H9 (cell line): Measurements from ENCODE around the gene RPLP2. TPM values are rescaled to one million over a fixed set of nuclear protein-coding genes. Genes with fewer than 3 reads are reported as not detected.

ENCODE experiments used
- DNase-seq: peaks from one replicate; pipeline ENCODE4 v3.0.0-alpha.2; 2017
- H2AFZ ChIP-seq: one replicate; pipeline ENCODE4 v1.6.1; 2013; ENCODE audit warnings: mild to moderate bottlenecking, low read length, control low read depth, moderate library complexity
- H2AK5ac ChIP-seq: 2 replicates; pipeline ENCODE4 v1.6.1; 2013; ENCODE audit warnings: low read length, control low read depth, mixed read lengths; ENCODE audit not compliant: insufficient read length
- H2BK120ac ChIP-seq: one replicate; pipeline ENCODE4 v1.6.1; 2013; ENCODE audit warnings: low read depth, mild to moderate bottlenecking, low read length, control low read depth, inconsistent platforms; ENCODE audit not compliant: poor library complexity, severe bottlenecking
- H2BK12ac ChIP-seq: 2 replicates; pipeline ENCODE4 v1.6.1; 2013; ENCODE audit warnings: low read length, control low read depth, mixed read lengths, low read depth; ENCODE audit not compliant: insufficient read length
- H2BK15ac ChIP-seq: 2 replicates; pipeline ENCODE4 v1.6.1; 2013; ENCODE audit warnings: low read depth, low read length, control low read depth
- H2BK20ac ChIP-seq: one replicate; pipeline ENCODE4 v1.6.1; 2013; ENCODE audit warnings: low read depth, mild to moderate bottlenecking, low read length, control low read depth, inconsistent platforms; ENCODE audit not compliant: poor library complexity, severe bottlenecking
- H2BK5ac ChIP-seq: 2 replicates; pipeline ENCODE4 v1.6.1; 2013; ENCODE audit warnings: low read length, control low read depth, mixed read lengths; ENCODE audit not compliant: insufficient read length
- H3K14ac ChIP-seq: 2 replicates; pipeline ENCODE4 v1.6.1; 2013; ENCODE audit warnings: low read length, control low read depth; ENCODE audit not compliant: insufficient read depth
- H3K18ac ChIP-seq: 2 replicates; pipeline ENCODE4 v1.6.1; 2013; ENCODE audit warnings: low read depth, mild to moderate bottlenecking, mixed read lengths, low read length, control low read depth; ENCODE audit not compliant: insufficient read length
- H3K23ac ChIP-seq: 2 replicates; pipeline ENCODE4 v1.6.1; 2013; ENCODE audit warnings: low read length, control low read depth, mixed read lengths, low read depth; ENCODE audit not compliant: insufficient read length
- H3K23me2 ChIP-seq: 2 replicates; pipeline ENCODE4 v1.6.1; 2013; ENCODE audit warnings: low read depth, mild to moderate bottlenecking, mixed read lengths, low read length, control low read depth; ENCODE audit not compliant: insufficient read length, poor library complexity, severe bottlenecking
- H3K27ac ChIP-seq: 2 replicates; pipeline ENCODE4 v1.5.1; 2013; ENCODE audit warnings: low read length, control low read depth, mixed read lengths, low read depth; ENCODE audit not compliant: insufficient read length
- H3K27me3 ChIP-seq: 2 replicates; pipeline ENCODE4 v1.6.1; 2013; ENCODE audit warnings: low read length, control low read depth, inconsistent platforms; ENCODE audit not compliant: insufficient read depth
- H3K4ac ChIP-seq: 2 replicates; pipeline ENCODE4 v1.6.1; 2013; ENCODE audit warnings: low read depth, mild to moderate bottlenecking, control low read depth, inconsistent platforms, low read length, moderate library complexity
- H3K4me1 ChIP-seq: 2 replicates; pipeline ENCODE4 v1.6.1; 2013; ENCODE audit warnings: low read length, control low read depth, inconsistent platforms; ENCODE audit not compliant: insufficient read depth
- H3K4me2 ChIP-seq: 2 replicates; pipeline ENCODE4 v1.6.1; 2013; ENCODE audit warnings: low read length, control low read depth, mixed read lengths; ENCODE audit not compliant: insufficient read length, insufficient read depth
- H3K56ac ChIP-seq: 2 replicates; pipeline ENCODE4 v1.6.1; 2013; ENCODE audit warnings: low read depth, mild to moderate bottlenecking, mixed read lengths, low read length, control low read depth; ENCODE audit not compliant: insufficient read length
- H3K79me1 ChIP-seq: 2 replicates; pipeline ENCODE4 v1.6.1; 2013; ENCODE audit warnings: low read depth, mild to moderate bottlenecking, moderate library complexity, low read length, control low read depth, inconsistent platforms; ENCODE audit not compliant: insufficient read depth, poor library complexity, severe bottlenecking
- H3K79me2 ChIP-seq: 2 replicates; pipeline ENCODE4 v1.6.1; 2013; ENCODE audit warnings: low read length, control low read depth, inconsistent platforms; ENCODE audit not compliant: insufficient read depth
- H3K9ac ChIP-seq: 2 replicates; pipeline ENCODE4 v1.6.1; 2013; ENCODE audit warnings: low read length, control low read depth, mixed read lengths; ENCODE audit not compliant: insufficient read length; ENCODE audit errors: extremely low read depth
- H3K9me3 ChIP-seq: one replicate; pipeline ENCODE4 v1.6.1; 2013; ENCODE audit warnings: low read depth, low read length, inconsistent platforms; ENCODE audit not compliant: control insufficient read depth
- H3T11ph ChIP-seq: one replicate; pipeline ENCODE4 v1.6.1; 2013; ENCODE audit warnings: mild to moderate bottlenecking, low read length, control low read depth, inconsistent platforms
- H4K20me1 ChIP-seq: one replicate; pipeline ENCODE4 v1.6.1; 2013; ENCODE audit not compliant: control insufficient read depth, insufficient read length, insufficient read depth
- H4K5ac ChIP-seq: 2 replicates; pipeline ENCODE4 v1.6.1; 2013; ENCODE audit warnings: low read depth, mild to moderate bottlenecking, mixed read lengths, low read length, control low read depth; ENCODE audit not compliant: insufficient read length
- H4K8ac ChIP-seq: replicated peaks from 2 replicates; pipeline ENCODE4 v1.6.1; 2013; ENCODE audit warnings: low read length, control low read depth, mixed read lengths, low read depth; ENCODE audit not compliant: insufficient read length
- H4K91ac ChIP-seq: 2 replicates; pipeline ENCODE4 v1.6.1; 2013; ENCODE audit warnings: low read depth, mild to moderate bottlenecking, moderate library complexity, mixed read lengths, low read length, control low read depth; ENCODE audit not compliant: insufficient read length
- H3K27ac Mint-ChIP-seq, 3 experiments: 2 replicates in 2 of 3; 3 replicates in 1 of 3; pipeline ENCODE4 v1.8.0; 2020 to 2021; ENCODE audit warnings: mixed read lengths in 3 of 3, mild to moderate bottlenecking in 1 of 3, moderate library complexity in 1 of 3
- H3K27me3 Mint-ChIP-seq: 2 replicates; pipeline ENCODE4 v1.8.0; 2021; ENCODE audit warnings: low read depth, mild to moderate bottlenecking, moderate library complexity, mixed read lengths
- H3K36me3 Mint-ChIP-seq, 3 experiments: 2 replicates in 2 of 3; 3 replicates in 1 of 3; pipeline ENCODE4 v1.8.0; 2020 to 2021; ENCODE audit warnings: low read depth in 3 of 3, mixed read lengths in 3 of 3; ENCODE audit not compliant: insufficient read depth in 1 of 3
- H3K4me1 Mint-ChIP-seq, 2 experiments: 2 replicates each; pipeline ENCODE4 v1.8.0; 2020; ENCODE audit warnings: mixed read lengths in 2 of 2
- H3K4me3 Mint-ChIP-seq, 2 experiments: 2 replicates in 1 of 2; 3 replicates in 1 of 2; pipeline ENCODE4 v1.8.0; 2020 to 2021; ENCODE audit warnings: mild to moderate bottlenecking in 2 of 2, mixed read lengths in 2 of 2, moderate library complexity in 1 of 2
- H3K9me3 Mint-ChIP-seq, 2 experiments: 2 replicates in 1 of 2; 3 replicates in 1 of 2; pipeline ENCODE4 v1.8.0; 2020; ENCODE audit warnings: mild to moderate bottlenecking in 2 of 2, mixed read lengths in 2 of 2, moderate library complexity in 1 of 2
- WGBS: extraction: QIAGEN DNeasy Blood & Tissue Kit; methylation state at CpG from one replicate; pipeline ENCODE4 v1.1.7; 2013; ENCODE audit warnings: missing lambda C conversion rate, low lambda C conversion rate, mixed read lengths; ENCODE audit not compliant: insufficient read length; ENCODE audit errors: extremely low coverage; 5-methylcytosine and 5-hydroxymethylcytosine counted together
- total RNA-seq: library from RNA; stranded (reverse); gene quantifications from 2 replicates; pipeline ENCODE4 v1.2.1, GENCODE V29; 2021
- TF ChIP-seq, protein P1 (sequence below): fragments of 200-600 bp; sonication (generic); conservative IDR thresholded peaks from 3 replicates; pipeline ENCODE4 v1.8.0; 2021; ENCODE audit warnings: antibody characterized with exemption, mild to moderate bottlenecking

RPLP2 gene
- total RNA-seq, 1 experiment from 2014 or later = 2,138 TPM

DNA sequence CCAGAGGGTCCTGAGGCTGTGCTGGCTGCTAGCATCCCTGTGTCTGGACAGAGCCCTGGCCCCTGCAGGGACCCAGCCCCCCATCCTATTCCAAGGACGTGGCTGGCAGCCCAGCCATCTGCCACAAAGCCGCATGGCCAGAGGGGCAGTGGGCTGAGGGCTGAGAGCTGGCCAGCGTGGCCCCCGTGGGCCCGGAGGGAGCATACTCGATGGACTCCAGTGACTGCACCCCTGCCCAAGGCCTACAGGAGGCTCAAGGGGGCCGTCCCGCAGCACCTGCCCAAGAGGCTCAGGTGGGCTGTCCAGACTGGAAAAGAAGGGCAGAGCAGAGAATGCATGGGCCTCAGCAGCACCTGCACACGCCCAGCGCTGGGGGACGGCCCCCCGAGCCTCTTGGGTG, 46.0 kb downstream of the RPLP2 start:
- Histone ChIP-seq H3K18ac (no peak overlapping the region), H2BK120ac (no peak overlapping the region), H4K5ac (no peak overlapping the region), H2BK12ac (no peak overlapping the region), H2AK5ac (no peak overlapping the region), H3K27ac (no peak overlapping the region), H4K8ac (no peak overlapping the region), H3K4me2 (no peak overlapping the region), H3K56ac (no peak overlapping the region), H3K23ac (no peak overlapping the region), H3K9me3 (no peaks in the 10 kb centered on the region), H3K27me3 (no peaks in the 10 kb centered on the region), H3K79me2 (no peaks in the 10 kb centered on the region), H3K4ac (no peak overlapping the region), H3K14ac (no peak overlapping the region), H3K79me1 (no peaks in the 10 kb centered on the region), H3K4me1 (no peaks in the 10 kb centered on the region), H4K20me1 (no peaks in the 10 kb centered on the region), H3T11ph (no peak overlapping the region), H2AFZ (no peak overlapping the region), H3K23me2 (peaks cover 1% of the 10 kb centered on the region), H2BK20ac (no peak overlapping the region), H4K91ac (no peak overlapping the region), H3K9ac (no peak overlapping the region), H2BK15ac (no peak overlapping the region), H2BK5ac (no peak overlapping the region)
- DNase-seq = no peak
- WGBS = no CpG with 5 or more reads among the region's 12 CpGs
- Mint-ChIP-seq H3K27me3 (peaks cover 12% of the 10 kb centered on the region), H3K4me3 (no peak overlapping the region), H3K27ac (no peak overlapping the region), H3K9me3 (no peaks in the 10 kb centered on the region), H3K4me1 (peaks cover 8 to 62% of the 10 kb centered on the region in 2 experiments), H3K36me3 (peaks cover 0 to 13% (median 0%) of the 10 kb centered on the region in 3 experiments; a peak in 3 of 7 replicates)
- TF ChIP-seq, protein P1, sequence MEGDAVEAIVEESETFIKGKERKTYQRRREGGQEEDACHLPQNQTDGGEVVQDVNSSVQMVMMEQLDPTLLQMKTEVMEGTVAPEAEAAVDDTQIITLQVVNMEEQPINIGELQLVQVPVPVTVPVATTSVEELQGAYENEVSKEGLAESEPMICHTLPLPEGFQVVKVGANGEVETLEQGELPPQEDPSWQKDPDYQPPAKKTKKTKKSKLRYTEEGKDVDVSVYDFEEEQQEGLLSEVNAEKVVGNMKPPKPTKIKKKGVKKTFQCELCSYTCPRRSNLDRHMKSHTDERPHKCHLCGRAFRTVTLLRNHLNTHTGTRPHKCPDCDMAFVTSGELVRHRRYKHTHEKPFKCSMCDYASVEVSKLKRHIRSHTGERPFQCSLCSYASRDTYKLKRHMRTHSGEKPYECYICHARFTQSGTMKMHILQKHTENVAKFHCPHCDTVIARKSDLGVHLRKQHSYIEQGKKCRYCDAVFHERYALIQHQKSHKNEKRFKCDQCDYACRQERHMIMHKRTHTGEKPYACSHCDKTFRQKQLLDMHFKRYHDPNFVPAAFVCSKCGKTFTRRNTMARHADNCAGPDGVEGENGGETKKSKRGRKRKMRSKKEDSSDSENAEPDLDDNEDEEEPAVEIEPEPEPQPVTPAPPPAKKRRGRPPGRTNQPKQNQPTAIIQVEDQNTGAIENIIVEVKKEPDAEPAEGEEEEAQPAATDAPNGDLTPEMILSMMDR = no peak
